22Rv1 (cell line): Measurements from ENCODE around the gene FIBCD1.

Experiments used
- CTCF ChIP-seq: fragments of 450-650 bp; IDR thresholded peaks from 2 replicates; pipeline ENCODE4 v1.5.1; 2017; ENCODE audit warnings: mild to moderate bottlenecking
- ZFX ChIP-seq: fragments of 450-650 bp; IDR thresholded peaks from 2 replicates; pipeline ENCODE4 v1.6.1; 2017; ENCODE audit warnings: antibody characterized with exemption, borderline replicate concordance

GRCh38 chr9:130921989-130922892 is 16.8 kb downstream of the FIBCD1 start:
- TF ChIP-seq CTCF: no peak
- TF ChIP-seq ZFX: no peak
